SK-N-MC (cell line): Measurements from ENCODE around the gene CRACR2A.

Experiments used
- EZH2 ChIP-seq: fragments of 200-600 bp; sonication (generic); IDR thresholded peaks from one replicate; pipeline ENCODE4 v1.6.1; 2017; ENCODE audit warnings: antibody characterized with exemption
- POLR2AphosphoS5 ChIP-seq: IDR thresholded peaks from 2 replicates; pipeline ENCODE4 v1.6.1; 2012; ENCODE audit warnings: mild to moderate bottlenecking, low read depth, low read length, borderline replicate concordance

- TF ChIP-seq EZH2 (no peak), POLR2AphosphoS5 (no peak)
Measured at GRCh38 chr12:3759878-3760277, 7.0 kb upstream of the CRACR2A start.
